Colonic mucosa (tissue), 4 donors: ENCODE measurements around the gene PI4KA. TPM values are rescaled to one million over a fixed set of nuclear protein-coding genes. Genes with fewer than 3 reads are reported as not detected.
"Not testable (repeated sequence)": the region's sequence is repeated elsewhere in the genome, so short reads cannot be mapped to it uniquely, and the experiment has no call there.

Source experiments
- DNase-seq: peaks from one replicate; pipeline ENCODE4 v3.0.0-alpha.2; 2020
- H3K27ac ChIP-seq: fragments of 200-600 bp; one replicate; pipeline ENCODE4 v1.8.0; 2021
- H3K27me3 ChIP-seq: fragments of 200-600 bp; one replicate; pipeline ENCODE4 v1.8.0; 2021
- H3K36me3 ChIP-seq: fragments of 200-600 bp; one replicate; pipeline ENCODE4 v1.8.0; 2021
- H3K4me1 ChIP-seq: fragments of 200-600 bp; one replicate; pipeline ENCODE4 v1.8.0; 2021; ENCODE audit warnings: mild to moderate bottlenecking
- H3K4me3 ChIP-seq: fragments of 200-600 bp; one replicate; pipeline ENCODE4 v1.8.0; 2021
- H3K9ac ChIP-seq, 2 donors: one replicate each; pipeline ENCODE4 v1.7.0; 2013; ENCODE audit warnings: control low read depth in 2 of 2, low read depth in 2 of 2, low read length in 2 of 2
- H3K9me3 ChIP-seq: fragments of 200-600 bp; one replicate; pipeline ENCODE4 v1.8.0; 2021
- intact Hi-C: fragments of 100-400 bp; cut with DNase I; formaldehyde crosslinking; loops from one replicate; pipeline ENCODE4 v1.14.1; 2022
- total RNA-seq, 2 donors: library from RNA; stranded (reverse); fragmentation: NEBNext Ultra II Directional in 1 of 2; extraction: Animal tissue kit (Norgen Biotek cat#: 25700) in 1 of 2; gene quantifications; one replicate each; pipeline ENCODE4 v1.2.1, GENCODE V29; 2021
- TF ChIP-seq, protein P1 (sequence below): fragments of 200-600 bp; IDR thresholded peaks from one replicate; pipeline ENCODE4 v1.8.0; 2022; ENCODE audit warnings: antibody characterized with exemption, mild to moderate bottlenecking
- donor health status: healthy.
- donor health status: DM: no; HTN: no; CAD: no.
- donor health status: DM: no; HTN: no; CAD: no.

PI4KA gene
- total RNA-seq, 2 donors from 2014 or later: 69.4 to 86.8 TPM

DNA sequence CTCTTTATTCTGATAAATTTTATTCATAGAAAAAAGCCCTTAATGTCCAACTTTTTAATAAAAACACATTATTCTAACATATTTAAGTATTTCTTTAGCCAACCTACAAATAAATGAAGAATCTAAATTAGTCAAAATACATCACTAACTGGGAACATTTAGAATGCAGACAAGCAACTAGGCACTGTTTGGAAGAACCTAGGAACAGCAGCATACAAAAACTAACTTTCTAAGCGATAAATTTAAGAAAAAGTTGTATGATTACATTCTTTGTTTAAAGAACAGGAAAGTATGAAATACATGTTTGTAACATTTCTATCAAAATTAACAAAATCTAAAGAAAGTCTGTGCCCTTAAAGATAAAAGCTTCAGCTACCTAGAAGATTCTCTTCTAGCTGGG lies 35.3 kb downstream of the PI4KA start:
- Histone ChIP-seq H3K36me3 (no peaks in the 10 kb centered on the region), H3K4me3 (no peak overlapping the region), H3K9me3 (no peaks in the 10 kb centered on the region), H3K27ac (no peak overlapping the region), H3K27me3 (no peaks in the 10 kb centered on the region), H3K9ac (no peak overlapping the region), H3K4me1 (no peaks in the 10 kb centered on the region)
- TF ChIP-seq, protein P1, sequence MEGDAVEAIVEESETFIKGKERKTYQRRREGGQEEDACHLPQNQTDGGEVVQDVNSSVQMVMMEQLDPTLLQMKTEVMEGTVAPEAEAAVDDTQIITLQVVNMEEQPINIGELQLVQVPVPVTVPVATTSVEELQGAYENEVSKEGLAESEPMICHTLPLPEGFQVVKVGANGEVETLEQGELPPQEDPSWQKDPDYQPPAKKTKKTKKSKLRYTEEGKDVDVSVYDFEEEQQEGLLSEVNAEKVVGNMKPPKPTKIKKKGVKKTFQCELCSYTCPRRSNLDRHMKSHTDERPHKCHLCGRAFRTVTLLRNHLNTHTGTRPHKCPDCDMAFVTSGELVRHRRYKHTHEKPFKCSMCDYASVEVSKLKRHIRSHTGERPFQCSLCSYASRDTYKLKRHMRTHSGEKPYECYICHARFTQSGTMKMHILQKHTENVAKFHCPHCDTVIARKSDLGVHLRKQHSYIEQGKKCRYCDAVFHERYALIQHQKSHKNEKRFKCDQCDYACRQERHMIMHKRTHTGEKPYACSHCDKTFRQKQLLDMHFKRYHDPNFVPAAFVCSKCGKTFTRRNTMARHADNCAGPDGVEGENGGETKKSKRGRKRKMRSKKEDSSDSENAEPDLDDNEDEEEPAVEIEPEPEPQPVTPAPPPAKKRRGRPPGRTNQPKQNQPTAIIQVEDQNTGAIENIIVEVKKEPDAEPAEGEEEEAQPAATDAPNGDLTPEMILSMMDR: no peak
- no peak for DNase-seq
- intact Hi-C loops: no loop called here

DNA sequence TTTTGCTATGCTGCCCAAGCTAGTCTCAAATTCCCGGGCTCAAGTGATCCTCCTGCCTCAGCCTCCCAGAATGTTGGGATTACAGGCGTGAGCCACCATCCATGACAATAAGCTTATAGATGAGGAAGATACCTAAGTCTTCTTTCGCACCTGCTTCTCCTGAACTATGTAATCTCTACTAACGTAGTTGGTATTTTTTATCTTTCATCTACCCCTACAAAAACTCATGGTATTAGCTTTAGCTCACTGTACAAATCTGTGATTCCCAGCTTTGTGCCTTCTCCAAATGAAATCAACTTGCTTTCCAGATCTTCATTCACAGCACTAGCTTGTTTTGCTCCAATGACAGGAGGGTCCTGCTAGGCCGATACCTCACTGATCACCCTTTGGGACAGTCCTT lies 36.4 kb downstream of the PI4KA start:
- no peak overlapping the region for H3K4me3 ChIP-seq
- no peak overlapping the region for H3K9ac ChIP-seq
- DNase-seq: no peak
- no peaks in the 10 kb centered on the region for H3K9me3 ChIP-seq
- intact Hi-C loops: no loop called here
- H3K27me3 ChIP-seq: no peaks in the 10 kb centered on the region
- no peak overlapping the region for H3K27ac ChIP-seq
- no peaks in the 10 kb centered on the region for H3K4me1 ChIP-seq
- H3K36me3 ChIP-seq: no peaks in the 10 kb centered on the region
- TF ChIP-seq, protein P1: no peak

GRCh38 chr22:20821717-20822239 lies 36.8 kb downstream of the PI4KA start:
- H3K4me1 ChIP-seq, H3K9me3 ChIP-seq, H3K27ac ChIP-seq, DNase-seq, H3K27me3 ChIP-seq, H3K4me3 ChIP-seq, intact Hi-C loops, H3K9ac ChIP-seq, H3K36me3 ChIP-seq: not testable (repeated sequence)

DNA sequence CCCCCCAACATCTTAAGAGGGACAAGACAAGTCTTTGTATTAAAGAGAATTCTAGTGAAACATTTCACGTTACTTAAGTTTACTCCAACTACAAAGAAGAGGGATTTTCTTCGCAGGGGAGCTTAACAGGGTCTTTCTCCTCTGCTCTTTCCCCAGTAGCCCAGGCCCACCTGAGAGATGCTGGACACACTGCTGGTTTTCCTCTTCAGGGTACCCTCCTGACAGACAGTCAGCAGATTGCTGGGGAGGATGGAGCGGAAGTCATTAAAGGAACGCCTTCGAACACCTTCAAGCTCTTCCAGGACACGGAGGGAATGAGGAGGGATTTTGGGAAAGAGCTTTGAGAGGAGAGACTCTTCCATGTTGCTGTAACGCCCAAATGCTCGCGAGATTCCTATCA lies 39.1 kb downstream of the PI4KA start:
- no peak overlapping the region for H3K9ac ChIP-seq
- TF ChIP-seq, protein P1: no peak
- no peaks in the 10 kb centered on the region for H3K27me3 ChIP-seq
- no peaks in the 10 kb centered on the region for H3K36me3 ChIP-seq
- H3K27ac ChIP-seq: no peak overlapping the region
- intact Hi-C loops: no loop called here
- H3K4me1 ChIP-seq: no peaks in the 10 kb centered on the region
- no peak for DNase-seq
- no peaks in the 10 kb centered on the region for H3K9me3 ChIP-seq
- no peak overlapping the region for H3K4me3 ChIP-seq

- Histone ChIP-seq H3K27ac (no peak overlapping the region), H3K27me3 (no peaks in the 10 kb centered on the region), H3K4me3 (no peak overlapping the region), H3K4me1 (no peaks in the 10 kb centered on the region), H3K9ac (no peak overlapping the region), H3K36me3 (no peaks in the 10 kb centered on the region), H3K9me3 (no peaks in the 10 kb centered on the region)
- TF ChIP-seq, protein P1: no peak
- DNase-seq: no peak
- intact Hi-C loops: no loop called here
These were observed 40.1 kb downstream of the PI4KA start for GRCh38 chr22:20818471-20818870.

DNA sequence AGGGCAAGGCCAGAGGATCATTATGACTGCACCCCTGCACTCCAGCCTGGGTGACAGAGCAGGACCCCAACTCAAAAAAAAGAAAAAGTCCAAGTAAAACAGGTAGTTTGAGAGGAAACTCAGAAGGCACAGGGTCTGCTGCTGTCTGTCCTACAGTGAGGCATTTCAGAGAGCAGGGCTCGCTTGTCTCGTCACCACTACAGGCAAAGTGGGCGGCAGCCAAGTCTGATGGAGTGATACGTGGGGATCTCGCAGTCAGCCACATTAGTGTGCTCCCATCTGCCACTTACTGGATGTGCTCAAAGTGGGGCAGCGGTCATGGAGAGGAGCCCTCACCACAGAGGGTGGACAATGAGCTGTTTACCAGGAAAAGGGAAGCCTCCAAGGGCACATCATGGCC lies 42.1 kb downstream of the PI4KA start:
- H3K27ac ChIP-seq: no peak overlapping the region

More for the DNA sequence above, 42.1 kb downstream of the PI4KA start:
- Histone ChIP-seq H3K4me1 (no peaks in the 10 kb centered on the region), H3K9ac (no peak overlapping the region), H3K4me3 (no peak overlapping the region), H3K9me3 (no peaks in the 10 kb centered on the region), H3K36me3 (no peaks in the 10 kb centered on the region), H3K27me3 (no peaks in the 10 kb centered on the region)
- intact Hi-C loops: no loop called here
- TF ChIP-seq, protein P1: no peak
- DNase-seq: no peak
